Stomach smooth muscle (tissue), 2 donors: ENCODE data around the gene DNAAF5.
A peak's percentile ranks its signal among the peaks of the same experiment; 100 is the strongest.

Experiments
- H3K27ac ChIP-seq: one replicate; pipeline ENCODE4 v1.7.0; 2013; ENCODE audit warnings: mild to moderate bottlenecking, low read length, inconsistent platforms
- H3K27me3 ChIP-seq, 2 donors: one replicate each; pipeline ENCODE4 v1.7.0; 2013; ENCODE audit warnings: low read length in 2 of 2; ENCODE audit not compliant: insufficient read depth in 2 of 2, control insufficient read depth in 1 of 2
- H3K36me3 ChIP-seq, 2 donors: one replicate each; pipeline ENCODE4 v1.7.0; 2013; ENCODE audit warnings: low read length in 2 of 2; ENCODE audit not compliant: control insufficient read depth in 2 of 2, insufficient read depth in 2 of 2
- H3K4me1 ChIP-seq: one replicate; pipeline ENCODE4 v1.7.0; 2013; ENCODE audit warnings: low read length; ENCODE audit not compliant: control insufficient read depth, insufficient read depth
- H3K4me3 ChIP-seq, 2 donors: one replicate each; pipeline ENCODE4 v1.7.0; 2013; ENCODE audit warnings: low read length in 2 of 2
- H3K9ac ChIP-seq, 2 donors: one replicate each; pipeline ENCODE4 v1.7.0; 2013; ENCODE audit warnings: low read length in 2 of 2, mild to moderate bottlenecking in 1 of 2
- H3K9me3 ChIP-seq, 2 donors: one replicate each; pipeline ENCODE4 v1.7.0; 2013; ENCODE audit warnings: low read length in 2 of 2; ENCODE audit not compliant: control insufficient read depth in 2 of 2
- donor health status: healthy.
- donor health status: Pancreatic carcinoma.

DNAAF5 gene

DNA sequence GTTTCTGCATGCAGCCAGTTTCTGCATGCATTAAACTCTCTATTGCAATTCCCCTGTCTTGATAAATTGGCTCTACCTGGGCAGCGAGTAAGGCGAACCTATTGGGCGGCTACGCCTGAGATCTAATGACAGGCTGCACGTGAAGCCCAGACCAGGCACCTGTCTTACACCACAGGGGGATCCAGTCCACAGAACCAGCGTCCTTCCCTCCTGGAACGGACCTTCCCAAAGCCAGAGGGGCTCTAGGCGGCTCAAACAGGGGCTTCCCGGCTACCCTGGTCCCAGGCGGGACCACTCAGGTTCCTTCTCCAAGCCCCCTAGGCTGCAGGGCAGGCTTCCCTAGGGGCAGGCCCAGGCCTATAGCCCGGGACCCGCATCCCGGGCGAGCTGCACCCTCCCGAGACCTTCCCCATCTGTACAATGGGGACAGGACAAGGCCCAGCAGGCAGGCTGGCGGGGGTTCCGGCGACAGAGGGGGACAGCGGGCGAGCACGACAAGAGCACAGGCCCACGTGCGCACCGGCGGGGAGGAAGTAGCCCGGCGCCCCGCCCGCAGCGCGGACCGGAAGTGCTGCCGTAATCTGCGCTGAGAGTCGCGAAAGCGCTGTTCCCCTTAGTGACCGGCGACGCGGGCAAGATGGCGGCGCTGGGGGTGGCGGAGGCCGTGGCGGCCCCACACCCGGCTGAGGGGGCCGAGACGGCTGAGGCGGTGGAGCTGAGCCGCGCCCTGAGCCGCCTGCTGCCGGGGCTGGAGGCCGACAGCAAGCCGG lies at the start of gene DNAAF5:
Gene DNAAF5 (plus strand): TSS at position 616 of the 770 bp plus-strand sequence. CDS start 22 bp downstream, at position 638.
- Histone ChIP-seq H3K27ac (peak within 1 kb of the TSS; percentile 60), H3K9me3 (no peaks in the 10 kb centered on the region), H3K4me1 (peaks cover 19% of the 10 kb centered on the region), H3K36me3 (peaks cover 9% of the 10 kb centered on the region in 2 donors), H3K27me3 (no peaks in the 10 kb centered on the region), H3K9ac (peak within 1 kb of the TSS; percentile 66 to 71), H3K4me3 (peak within 1 kb of the TSS; percentile 59 to 79)

DNA sequence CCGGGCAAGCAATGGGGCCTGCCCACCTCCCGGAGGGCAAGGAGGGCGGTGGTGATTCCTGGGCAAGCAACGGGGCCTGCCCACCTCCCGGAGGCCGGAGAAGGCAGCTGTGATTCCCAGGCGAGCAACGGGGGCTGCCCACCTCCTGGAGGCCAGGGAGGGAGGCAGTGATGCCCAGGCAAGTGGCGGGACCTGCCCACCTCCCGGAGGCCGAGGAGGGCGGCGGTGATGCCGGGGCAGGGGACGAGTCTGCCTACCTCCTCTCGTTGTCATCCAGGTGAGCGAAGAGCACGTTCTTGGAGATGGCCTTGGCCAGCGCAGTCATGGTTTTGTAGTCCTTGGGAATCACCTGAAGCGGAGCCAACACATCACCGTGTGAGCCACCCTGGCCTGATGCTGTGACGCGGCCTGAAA lies 49.5 kb upstream of the DNAAF5 start:
- no peak overlapping the region for H3K4me3 ChIP-seq
- H3K4me1 ChIP-seq, result peaks cover 5% of the 10 kb centered on the region
- no peaks in the 10 kb centered on the region for H3K9me3 ChIP-seq
- no peak overlapping the region for H3K9ac ChIP-seq
- H3K27ac ChIP-seq, result no peak overlapping the region
- H3K27me3 ChIP-seq, result no peaks in the 10 kb centered on the region
- peaks cover 0 to 2% of the 10 kb centered on the region in 2 donors for H3K36me3 ChIP-seq

DNA sequence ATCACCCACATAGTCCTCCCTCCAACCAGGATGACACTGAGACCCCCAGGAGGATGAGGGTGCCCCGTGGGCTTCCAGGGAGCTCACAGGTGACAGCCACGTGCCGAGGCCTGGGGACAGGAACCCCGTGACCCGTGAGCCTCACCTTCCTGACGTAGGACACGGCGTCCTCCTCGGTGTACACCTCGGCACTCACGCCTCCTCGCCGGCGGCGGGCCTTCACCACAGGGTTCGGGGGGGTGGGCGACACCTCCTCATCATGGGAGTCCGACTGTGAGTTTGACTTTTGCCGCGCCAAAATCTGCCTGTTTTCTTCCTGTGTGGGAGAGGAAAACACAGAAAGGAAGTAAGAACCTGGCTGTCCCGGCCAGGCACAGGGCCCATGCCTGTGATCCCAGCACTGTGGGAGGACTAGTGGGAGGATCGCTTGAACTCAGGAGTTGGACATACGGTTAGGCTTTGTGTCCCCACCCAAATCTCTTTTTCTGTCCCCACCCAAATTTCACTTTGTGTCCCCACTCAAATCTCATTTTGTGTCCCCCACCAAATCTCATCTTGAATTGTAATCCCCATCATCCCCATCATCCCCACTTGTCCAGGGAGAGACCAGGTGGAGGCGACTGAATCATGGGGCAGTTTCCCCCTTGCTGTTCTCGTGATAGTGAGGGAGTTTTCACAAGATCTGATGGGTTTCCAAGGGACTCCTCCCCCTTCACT lies 45.9 kb upstream of the DNAAF5 start:
- Histone ChIP-seq H3K9me3 (no peaks in the 10 kb centered on the region), H3K27ac (no peak overlapping the region), H3K27me3 (no peaks in the 10 kb centered on the region), H3K4me3 (no peak overlapping the region), H3K36me3 (peaks cover 0 to 4% of the 10 kb centered on the region in 2 donors), H3K4me1 (no peaks in the 10 kb centered on the region), H3K9ac (no peak overlapping the region)

DNA sequence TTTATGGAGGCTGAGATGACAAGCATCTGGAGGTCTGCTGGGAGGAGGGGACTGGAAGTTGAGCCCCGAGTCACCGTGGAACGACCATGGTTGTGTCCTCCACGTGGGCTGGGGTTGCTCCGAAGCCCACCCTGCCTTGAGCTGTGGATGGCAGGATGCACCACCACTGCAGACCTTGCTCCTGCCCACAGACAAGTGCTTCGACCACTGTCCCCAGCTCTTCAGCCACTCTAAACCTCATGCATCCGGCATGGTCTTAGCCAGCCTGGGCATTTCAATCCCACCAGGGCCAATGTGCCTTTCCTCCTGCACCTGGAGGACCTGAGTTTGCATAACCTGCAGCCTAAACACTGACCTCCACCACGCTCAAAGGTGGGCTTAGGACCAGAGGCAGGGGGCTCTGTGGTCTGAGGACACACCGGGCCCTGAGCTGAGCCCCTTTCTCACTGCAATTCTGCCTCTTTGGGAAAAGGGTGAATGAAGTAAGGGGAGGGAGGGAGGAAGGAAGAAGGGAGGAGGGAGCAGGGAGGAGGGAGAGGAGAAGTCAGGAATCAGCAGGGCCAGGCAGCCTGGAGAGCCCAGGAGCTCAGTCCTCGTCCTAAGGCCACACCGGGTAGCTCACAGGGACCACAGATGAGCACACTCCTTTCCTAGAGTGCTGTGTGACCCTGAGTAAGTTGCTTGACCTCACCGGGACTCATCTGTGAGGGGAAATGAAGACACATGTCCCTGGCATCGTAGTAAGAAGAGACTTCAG lies 44.8 kb upstream of the DNAAF5 start:
- Histone ChIP-seq H3K27ac (no peak overlapping the region), H3K4me3 (no peak overlapping the region), H3K36me3 (peaks cover 0 to 4% of the 10 kb centered on the region in 2 donors), H3K9me3 (no peaks in the 10 kb centered on the region), H3K4me1 (no peaks in the 10 kb centered on the region), H3K9ac (no peak overlapping the region), H3K27me3 (no peaks in the 10 kb centered on the region)

DNA sequence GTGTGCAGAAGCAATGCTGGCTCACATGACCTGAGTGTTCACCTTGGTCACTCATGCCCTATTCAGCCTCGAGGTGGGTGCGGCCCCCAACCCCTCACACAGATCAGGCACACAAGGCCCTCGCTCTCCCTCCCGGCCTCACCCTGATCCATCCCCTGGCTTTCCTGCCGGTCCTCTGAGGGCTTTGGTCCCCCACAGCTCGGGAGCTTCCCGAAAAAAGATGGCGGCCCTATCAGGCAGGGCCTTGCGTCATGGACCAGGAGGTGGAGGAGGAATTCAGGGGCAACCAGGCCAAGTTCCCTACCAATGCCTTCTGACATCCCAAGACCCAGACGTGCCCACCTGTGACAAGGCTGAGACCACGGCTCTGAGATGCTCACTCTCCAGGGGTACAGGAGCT lies 43.7 kb upstream of the DNAAF5 start:
- H3K9ac ChIP-seq, result no peak overlapping the region
- no peaks in the 10 kb centered on the region for H3K27me3 ChIP-seq
- H3K4me1 ChIP-seq, result no peaks in the 10 kb centered on the region
- no peak overlapping the region for H3K4me3 ChIP-seq
- peaks cover 0 to 4% of the 10 kb centered on the region in 2 donors for H3K36me3 ChIP-seq
- H3K9me3 ChIP-seq, result peaks cover 0 to 3% of the 10 kb centered on the region in 2 donors
- H3K27ac ChIP-seq, result no peak overlapping the region

DNA sequence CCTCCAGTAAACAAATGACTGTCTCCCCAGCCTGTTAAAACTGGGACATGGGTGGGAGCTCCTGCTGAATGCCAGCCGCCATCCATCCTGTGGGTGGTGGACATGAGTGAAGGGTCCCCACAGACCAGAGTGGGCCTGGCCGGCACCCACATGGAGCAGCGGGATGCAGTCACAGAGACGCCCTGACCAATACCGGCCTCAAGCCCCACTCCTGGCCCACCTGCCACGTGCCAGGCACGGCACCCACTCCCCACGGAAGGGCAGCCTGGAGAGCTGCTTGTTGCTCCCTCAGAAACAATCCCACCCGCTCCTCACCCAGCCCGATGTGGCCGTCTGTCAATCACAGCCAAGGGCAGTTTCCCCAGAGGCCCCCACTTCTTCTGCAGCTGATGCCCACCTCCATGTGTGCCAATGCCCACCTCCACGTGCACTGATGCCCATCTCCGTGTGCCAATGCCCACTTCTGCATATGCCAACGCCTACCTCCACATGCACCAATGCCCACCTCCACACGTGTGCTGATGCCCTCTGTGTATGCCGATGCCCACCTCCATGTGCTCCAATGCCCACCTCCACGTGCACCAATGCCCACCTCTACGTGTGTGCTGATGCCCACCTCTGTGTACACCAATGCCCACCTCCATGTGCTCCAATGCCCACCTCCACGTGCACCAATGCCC lies 42.8 kb upstream of the DNAAF5 start:
- Histone ChIP-seq H3K36me3 (peaks cover 0 to 6% of the 10 kb centered on the region in 2 donors), H3K27me3 (no peaks in the 10 kb centered on the region), H3K9ac (no peak overlapping the region), H3K27ac (no peak overlapping the region), H3K4me1 (no peaks in the 10 kb centered on the region), H3K9me3 (peaks cover 2 to 9% of the 10 kb centered on the region in 2 donors), H3K4me3 (no peak overlapping the region)

DNA sequence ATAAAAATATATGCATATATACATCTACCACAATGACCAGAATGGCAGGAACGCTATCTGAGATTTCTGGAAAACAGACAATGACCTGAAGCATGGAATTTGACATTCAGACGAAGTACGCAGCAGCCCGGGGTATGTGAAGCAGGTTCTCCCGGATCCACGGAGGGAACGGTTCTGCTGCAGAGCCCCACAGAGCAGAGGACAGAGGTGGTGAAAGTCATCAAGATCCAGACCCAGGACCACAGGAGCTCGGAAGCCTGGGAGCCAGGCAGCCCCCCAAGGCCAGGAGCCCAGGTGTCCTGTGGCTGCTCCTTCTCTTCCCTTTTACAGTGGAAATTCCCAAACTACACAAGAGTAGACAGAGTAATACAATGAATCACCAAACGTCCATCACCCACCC lies 42.1 kb upstream of the DNAAF5 start:
- Histone ChIP-seq H3K9me3 (peaks cover 5 to 11% of the 10 kb centered on the region in 2 donors), H3K9ac (no peak overlapping the region), H3K27ac (no peak overlapping the region), H3K36me3 (peaks cover 0 to 6% of the 10 kb centered on the region in 2 donors), H3K4me3 (no peak overlapping the region), H3K27me3 (no peaks in the 10 kb centered on the region), H3K4me1 (no peaks in the 10 kb centered on the region)

DNA sequence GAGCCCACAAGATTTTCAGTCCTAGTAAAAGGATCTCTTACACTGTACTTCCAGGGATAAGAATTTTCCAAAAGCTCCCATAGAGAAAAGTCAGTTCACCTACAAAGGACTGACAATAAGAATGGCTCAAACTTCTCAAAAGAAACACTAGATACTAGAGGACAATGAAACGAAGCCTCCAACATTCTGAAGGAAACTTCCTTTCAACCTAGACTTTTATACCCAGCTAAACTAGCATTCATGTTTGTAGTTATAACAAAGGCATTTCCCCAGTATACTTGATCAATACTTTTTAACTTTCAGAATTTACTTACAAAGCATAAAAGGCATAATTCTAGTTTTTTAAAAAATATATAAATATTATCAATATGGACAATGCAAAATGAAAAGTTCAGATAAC lies 41.0 kb upstream of the DNAAF5 start:
- Histone ChIP-seq H3K36me3 (peaks cover 0 to 4% of the 10 kb centered on the region in 2 donors), H3K9ac (no peak overlapping the region), H3K9me3 (peaks cover 5 to 11% of the 10 kb centered on the region in 2 donors), H3K4me1 (no peaks in the 10 kb centered on the region), H3K27ac (no peak overlapping the region), H3K27me3 (no peaks in the 10 kb centered on the region), H3K4me3 (no peak overlapping the region)

DNA sequence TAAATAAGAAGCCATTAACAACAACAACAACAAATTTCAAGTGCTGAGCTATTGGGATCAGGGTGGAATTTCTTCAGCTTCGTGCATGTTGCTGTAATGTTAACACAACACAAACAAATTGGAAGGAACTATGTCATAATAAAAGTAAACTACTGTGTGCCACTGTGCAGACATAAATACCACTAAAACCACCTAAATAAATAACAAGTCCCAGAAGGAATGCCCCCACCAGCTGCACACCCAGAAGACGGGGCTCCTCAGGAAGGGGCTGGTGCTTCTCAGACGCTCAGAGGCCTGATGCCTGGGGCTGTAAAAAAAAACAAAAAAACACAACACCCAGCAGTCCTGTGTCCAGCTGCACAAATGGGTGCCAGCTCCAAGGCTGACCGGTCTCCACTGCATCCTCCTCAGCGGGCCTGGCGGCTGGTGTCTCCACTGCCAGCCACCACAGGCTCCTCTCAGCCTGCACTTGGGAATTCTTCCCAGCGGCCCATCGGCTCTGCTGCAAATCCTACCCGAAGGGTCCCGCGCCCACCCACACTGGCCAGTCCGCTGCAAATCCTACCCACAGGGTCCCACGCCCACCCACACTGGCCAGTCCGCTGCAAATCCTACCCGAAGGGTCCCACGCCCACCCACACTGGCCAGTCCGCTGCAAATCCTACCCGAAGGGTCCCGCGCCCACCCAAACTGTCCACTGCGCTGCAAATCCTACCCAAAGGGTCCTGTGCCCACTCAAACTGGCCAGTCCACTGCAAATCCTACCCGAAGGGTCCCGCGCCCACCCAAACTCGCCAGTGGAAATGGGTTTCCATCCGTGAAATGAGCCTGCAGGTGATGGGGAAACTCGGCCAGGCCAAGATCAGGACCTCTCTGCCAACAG lies 35.8 kb upstream of the DNAAF5 start:
- H3K4me3 ChIP-seq, result no peak overlapping the region
- H3K27me3 ChIP-seq, result no peaks in the 10 kb centered on the region
- no peak overlapping the region for H3K27ac ChIP-seq
- no peak overlapping the region for H3K9ac ChIP-seq
- H3K9me3 ChIP-seq, result peaks cover 5 to 11% of the 10 kb centered on the region in 2 donors
- peaks cover 0 to 2% of the 10 kb centered on the region in 2 donors for H3K36me3 ChIP-seq
- H3K4me1 ChIP-seq, result no peaks in the 10 kb centered on the region
